GM12864 (cell line): ENCODE data around the gene TAS2R10.

Experiments used
- DNase-seq: peaks from one replicate; pipeline ENCODE4 v3.0.0-alpha.2; 2011; ENCODE audit warnings: low read depth
- H3K4me3 ChIP-seq: 2 replicates; pipeline ENCODE4 v1.5.1; 2011; ENCODE audit warnings: mild to moderate bottlenecking, low read depth, low read length, control low read depth
- CTCF ChIP-seq: IDR thresholded peaks from 2 replicates; pipeline ENCODE4 v1.5.1; 2011; ENCODE audit warnings: low read depth, mild to moderate bottlenecking, moderate library complexity, low read length, control low read depth, inconsistent platforms; ENCODE audit errors: missing control alignments

Gene TAS2R10, protein sequence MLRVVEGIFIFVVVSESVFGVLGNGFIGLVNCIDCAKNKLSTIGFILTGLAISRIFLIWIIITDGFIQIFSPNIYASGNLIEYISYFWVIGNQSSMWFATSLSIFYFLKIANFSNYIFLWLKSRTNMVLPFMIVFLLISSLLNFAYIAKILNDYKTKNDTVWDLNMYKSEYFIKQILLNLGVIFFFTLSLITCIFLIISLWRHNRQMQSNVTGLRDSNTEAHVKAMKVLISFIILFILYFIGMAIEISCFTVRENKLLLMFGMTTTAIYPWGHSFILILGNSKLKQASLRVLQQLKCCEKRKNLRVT

GRCh38 chr12:10826258-10826657 is at the start of gene TAS2R10:
Gene TAS2R10, minus strand, starts transcription at chr12:10826358. Its CDS starts 89 bp downstream, at chr12:10826269.
- no peak for DNase-seq
- H3K4me3 ChIP-seq: no peak within 1 kb of the TSS
- TF ChIP-seq CTCF: no peak

DNA sequence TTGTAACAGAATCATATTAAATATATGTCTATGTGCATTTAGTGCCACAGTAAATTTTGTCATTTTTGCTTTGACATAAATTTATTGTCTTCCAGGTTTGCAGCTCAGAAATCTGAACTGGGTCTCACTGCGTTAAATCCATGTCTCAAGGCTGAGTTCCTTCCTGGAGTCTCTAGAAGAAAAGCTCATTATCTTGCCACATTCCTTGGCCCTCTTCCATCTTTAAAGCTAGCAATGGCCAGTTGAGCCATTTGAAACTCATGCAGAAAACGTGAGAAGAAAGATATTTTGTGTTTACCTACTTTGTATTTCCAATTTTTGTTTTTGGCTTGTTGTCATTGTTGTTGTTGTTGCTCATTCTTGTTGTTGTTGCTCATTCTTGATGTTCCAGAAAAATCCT is 47.2 kb upstream of the TAS2R10 start:
- no peak for TF ChIP-seq CTCF
- H3K4me3 ChIP-seq: no peak overlapping the region
- DNase-seq: no peak

DNA sequence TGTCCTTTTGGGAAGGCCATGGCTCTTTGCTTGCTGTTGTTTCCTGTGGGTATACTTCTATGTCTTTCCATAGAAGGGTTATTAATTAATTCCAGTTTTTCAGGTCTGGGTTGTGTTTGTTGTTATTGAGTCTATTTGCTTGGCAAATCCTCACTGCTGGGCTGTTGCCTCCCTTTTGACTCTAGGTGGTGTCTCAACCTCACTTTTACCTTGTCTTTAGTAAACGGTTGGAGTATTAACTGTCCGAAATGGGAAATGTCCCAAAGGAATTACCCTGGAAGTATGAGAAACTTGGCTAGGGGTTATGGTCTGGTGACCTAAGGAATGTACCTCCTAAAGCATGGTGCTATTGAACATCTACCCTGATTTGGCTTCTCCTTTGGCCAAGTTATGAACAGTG is 41.2 kb upstream of the TAS2R10 start:
- no peak for DNase-seq
- no peak for TF ChIP-seq CTCF
- no peak overlapping the region for H3K4me3 ChIP-seq

- no peak overlapping the region for H3K4me3 ChIP-seq
- DNase-seq: no peak
- no peak for TF ChIP-seq CTCF
These were observed 37.5 kb upstream of the TAS2R10 start for GRCh38 chr12:10863512-10864218.

- no peak for DNase-seq
These were observed 35.2 kb upstream of the TAS2R10 start for GRCh38 chr12:10861366-10861765.

GRCh38 chr12:10855807-10856206 is 29.6 kb upstream of the TAS2R10 start:
- no peak for DNase-seq
- no peak overlapping the region for H3K4me3 ChIP-seq
- TF ChIP-seq CTCF: no peak

More at GRCh38 chr12:10861366-10861765, 35.2 kb upstream of the TAS2R10 start:
- no peak for TF ChIP-seq CTCF
- no peak overlapping the region for H3K4me3 ChIP-seq
